Loucy (cell line): ENCODE measurements around the gene B4GALNT3.

Source experiments
- CTCF ChIP-seq: fragments of 200-600 bp; sonication (generic); conservative IDR thresholded peaks from 2 replicates; pipeline ENCODE4 v1.5.1; 2014; ENCODE audit warnings: mild to moderate bottlenecking, antibody characterized with exemption, low read length
- EZH2phosphoT487 ChIP-seq: fragments of 200-600 bp; IDR thresholded peaks from 2 replicates; pipeline ENCODE4 v1.6.1; 2018; ENCODE audit warnings: antibody characterized with exemption, mild to moderate bottlenecking, moderate library complexity, borderline replicate concordance

GRCh38 chr12:452667-453210 lies 7.0 kb upstream of the B4GALNT3 start:
- TF ChIP-seq CTCF: no peak
- no peak for TF ChIP-seq EZH2phosphoT487
